Heart left ventricle (tissue), 16 donors: ENCODE data around the gene CINP. TPM values are rescaled to one million over a fixed set of nuclear protein-coding genes. Genes with fewer than 3 reads are reported as not detected.
A peak's percentile ranks its signal among the peaks of the same experiment; 100 is the strongest.

Experiments used
- ATAC-seq, 4 donors: fragments of 200-7000 bp; cut with Tn5 transposase; one replicate each; pipeline ENCODE4 v1.9.1; 2020 to 2022; ENCODE audit warnings: moderate library complexity in 4 of 4, mild to moderate bottlenecking in 3 of 4, moderate number of reproducible peaks in 1 of 4
- DNase-seq, 5 donors: peaks; one replicate each; pipeline ENCODE4 v3.0.0-alpha.2; 2020
- H3K27ac ChIP-seq, 12 donors: fragments of 200-600 bp; sonication (generic) in 4 of 12; one replicate each; pipeline versions ENCODE4 v1.5.0 to v1.8.0; 2016 to 2022; ENCODE audit warnings: mild to moderate bottlenecking in 2 of 12
- H3K27me3 ChIP-seq, 9 donors: fragments of 200-600 bp; sonication (generic) in 2 of 9; one replicate each; pipeline versions ENCODE4 v1.5.1 to v1.8.0; 2016 to 2022; ENCODE audit warnings: mild to moderate bottlenecking in 3 of 9
- H3K36me3 ChIP-seq, 9 donors: fragments of 200-600 bp; sonication (generic) in 2 of 9; one replicate each; pipeline versions ENCODE4 v1.5.0 to v1.8.0; 2018 to 2022; ENCODE audit warnings: mild to moderate bottlenecking in 2 of 9
- H3K4me1 ChIP-seq, 12 donors: fragments of 200-600 bp; sonication (generic) in 4 of 12; one replicate each; pipeline versions ENCODE4 v1.5.0 to v1.8.0; 2016 to 2022; ENCODE audit warnings: mild to moderate bottlenecking in 3 of 12
- H3K4me3 ChIP-seq, 12 donors: fragments of 200-600 bp; sonication (generic) in 4 of 12; one replicate each; pipeline versions ENCODE4 v1.5.0 to v1.8.0; 2017 to 2022; ENCODE audit warnings: mild to moderate bottlenecking in 9 of 12, moderate library complexity in 4 of 12
- H3K9me3 ChIP-seq, 12 donors: fragments of 200-600 bp; sonication (generic) in 4 of 12; one replicate each; pipeline versions ENCODE4 v1.5.0 to v1.8.0; 2016 to 2022; ENCODE audit warnings: mild to moderate bottlenecking in 1 of 12
- CTCF ChIP-seq, 12 donors: fragments of 200-600 bp; sonication (generic) in 4 of 12; IDR thresholded peaks; one replicate each; pipeline versions ENCODE4 v1.5.0 to v1.8.0; 2018 to 2022; ENCODE audit warnings: antibody characterized with exemption in 12 of 12, mild to moderate bottlenecking in 5 of 12
- POLR2A ChIP-seq, 2 donors: fragments of 450-650 bp; IDR thresholded peaks; one replicate each; pipeline ENCODE4 v1.6.1; 2017; ENCODE audit warnings: antibody characterized with exemption in 2 of 2, mild to moderate bottlenecking in 2 of 2, moderate library complexity in 2 of 2
- WGBS, 4 donors: extraction: QIAGEN DNeasy Blood & Tissue Kit in 2 of 4; methylation state at CpG; one replicate each; pipeline versions ENCODE4 v1.1.5 to v1.1.7; 2013 to 2018; 5-methylcytosine and 5-hydroxymethylcytosine counted together
- intact Hi-C, 10 donors: fragments of 100-400 bp; cut with DNase I; formaldehyde crosslinking; loops; one replicate each; pipeline versions ENCODE4 v1.11.1 to v1.14.2; 2022
- long read RNA-seq, 3 donors: library from polyadenylated mRNA; unstranded; transcript quantifications; one replicate each; pipeline ENCODE4 v2.0.0, GENCODE V29; 2020 to 2021
- polyA plus RNA-seq, 2 donors: library from polyadenylated mRNA; stranded (reverse); fragments of 200-250 nt; gene quantifications; one replicate each; pipeline ENCODE4 v1.2.3, GENCODE V29; 2013
- total RNA-seq, 9 donors: library from RNA; depleted of rRNA in 2 of 9; stranded (reverse); fragments of >200 nt in 2 of 9; fragmentation: NEBNext Ultra II Directional in 3 of 9; extraction: Animal tissue kit (Norgen Biotek cat#: 25700) in 3 of 9; gene quantifications; one replicate each; pipeline versions ENCODE4 v1.1.0 to v1.2.4, GENCODE V29; 2016 to 2023
- donor health status: ischemic (EF 13 %, LVEDD 7.1; RV severe dilation, severe dysfunction).
- donor health status: healthy with polysubstance abuse.
- donor health status: DM: no; HTN: yes; CAD: no.
- donor health status: DM: no; HTN: no; CAD: no.
- donor health status: ischemic (EF 25% LVEDD 6.9; RV normal size, moderate dysfunction).
- donor health status: ischemic (EF 25% LVEDD 5.7; RV mildly dilated, moderate dysfunction).
- donor health status: healthy.
- donor health status: DM: yes; HTN: yes; CAD: no.
- donor health status: ischemic (EF 35%, LVEDD 5.7; RV mildly dilated, moderate dysfunction).
- donor health status: nonischemic (EF 11% LVEDD 7.7; RV severe dilation, severe dysfunction).
- donor health status: DM: yes; HTN: yes; CAD: no.
- donor health status: PGD.
- donor health status: ischemic (EF 29% LVEDD 5.4; RV normal size, mild dysfunction).
- donor health status: nonischemic (EF 23%, LVEDD 6.1; RV moderate dilation, normal function).

CINP gene
- total RNA-seq (10 to 100 TPM; 26.4 to 40.0 (median 33.8) TPM), polyA plus RNA-seq (10 to 100 TPM; 40.5 to 51.6 TPM)
- long read RNA-seq, donor 1, full-length matches to known transcripts: 25 of 28 reads
- long read RNA-seq, donor 1, partial matches to known transcripts: 2 of 28 reads
- long read RNA-seq, donor 1, other reads (novel, unspliced or antisense): 1 of 28 reads
- long read RNA-seq, donor 2, full-length matches to known transcripts: 51 of 65 reads
- long read RNA-seq, donor 2, partial matches to known transcripts: 3 of 65 reads
- long read RNA-seq, donor 2, other reads (novel, unspliced or antisense): 11 of 65 reads
- long read RNA-seq, donor 3, full-length matches to known transcripts: 28 of 33 reads
- long read RNA-seq, donor 3, partial matches to known transcripts: 5 of 33 reads
- long read RNA-seq, donor 3, other reads (novel, unspliced or antisense): 0 of 33 reads

- Histone ChIP-seq H3K9me3 (no peaks in the 10 kb centered on the region), H3K4me3 (peak within 1 kb of the TSS; percentile 81 to 96 (median 92)), H3K36me3 (peaks cover 0 to 29% (median 22%) of the 10 kb centered on the region in 9 donors), H3K4me1 (peaks cover 5 to 46% (median 28%) of the 10 kb centered on the region in 12 donors), H3K27me3 (no peaks in the 10 kb centered on the region), H3K27ac (peak within 1 kb of the TSS; percentile 86 to 99 (median 94))
- intact Hi-C loops: loop anchor here in 6 of 10 donors (5.0 to 10.0 kb wide), 3 partner anchors 45 to 155 kb away; partner anchors contain the start of gene ZNF839 (in 2 of the 6)
- TF ChIP-seq CTCF (IDR thresholded peaks at IDR 0.05) (no peak), POLR2A (IDR thresholded peaks at IDR 0.05) (peak; percentile 38 to 89)
- DNase-seq: peak; percentile 97 to 99 (median 98)
- WGBS, 4 donors: 0 to 1% (median 1%) methylated on average over 24 to 58 of the region's 58 CpGs
- ATAC-seq: peak; percentile 98 to 99 (median 99)
Observed at GRCh38 chr14:102362545-102363181, at the start of gene CINP, which contains the start of gene TECPR2. CINP (minus strand) TSS chr14:102362890; CDS start chr14:102362851, 39 bp downstream. TECPR2 (plus strand) TSS chr14:102362941; CDS start chr14:102376722, 13,781 bp downstream.

- DNase-seq: peak in 2 of 5 donors; percentile 20 to 37
- TF ChIP-seq CTCF (IDR thresholded peaks at IDR 0.05) (no peak), POLR2A (IDR thresholded peaks at IDR 0.05) (no peak)
- Histone ChIP-seq H3K27me3 (no peaks in the 10 kb centered on the region), H3K9me3 (peaks cover 0 to 5% (median 0%) of the 10 kb centered on the region in 12 donors), H3K4me3 (no peak overlapping the region), H3K36me3 (peaks cover 0 to 38% (median 23%) of the 10 kb centered on the region in 9 donors), H3K4me1 (peaks cover 0 to 22% (median 8%) of the 10 kb centered on the region in 12 donors), H3K27ac (peak overlapping the region; percentile 2 to 92 (median 79))
- intact Hi-C loops: loop anchor here in 1 of 10 donors (5.0 kb wide), 1 partner anchor 41 kb away; no protein-coding TSS in a partner anchor
- ATAC-seq: peak; percentile 30 to 84 (median 70)
Observed at GRCh38 chr14:102408724-102409123, 46.0 kb upstream of the CINP start.

GRCh38 chr14:102407258-102407657 is 44.6 kb upstream of the CINP start:
- no peak for DNase-seq
- Histone ChIP-seq H3K27me3 (no peaks in the 10 kb centered on the region), H3K4me3 (no peak overlapping the region), H3K4me1 (peaks cover 0 to 22% (median 8%) of the 10 kb centered on the region in 12 donors), H3K9me3 (peaks cover 0 to 19% (median 13%) of the 10 kb centered on the region in 12 donors), H3K27ac (peak overlapping the region; percentile 41 to 92 (median 80)), H3K36me3 (peaks cover 0 to 37% (median 21%) of the 10 kb centered on the region in 9 donors)
- intact Hi-C loops: loop anchor here in 1 of 10 donors (5.0 kb wide), 1 partner anchor 40 kb away; no protein-coding TSS in a partner anchor
- peak in 3 of 4 donors; percentile 33 to 73 (median 53) for ATAC-seq
- 61 to 73% (median 69%) methylated on average over 7 of the region's 7 CpGs for WGBS, 4 donors
- TF ChIP-seq CTCF (IDR thresholded peaks at IDR 0.05) (no peak), POLR2A (IDR thresholded peaks at IDR 0.05) (no peak)
